ENCODE data around the gene OR10AD1.
"Not testable (repeated sequence)": the region's sequence is repeated elsewhere in the genome, so short reads cannot be mapped to it uniquely, and the experiment has no call there.

Gene OR10AD1

DNA sequence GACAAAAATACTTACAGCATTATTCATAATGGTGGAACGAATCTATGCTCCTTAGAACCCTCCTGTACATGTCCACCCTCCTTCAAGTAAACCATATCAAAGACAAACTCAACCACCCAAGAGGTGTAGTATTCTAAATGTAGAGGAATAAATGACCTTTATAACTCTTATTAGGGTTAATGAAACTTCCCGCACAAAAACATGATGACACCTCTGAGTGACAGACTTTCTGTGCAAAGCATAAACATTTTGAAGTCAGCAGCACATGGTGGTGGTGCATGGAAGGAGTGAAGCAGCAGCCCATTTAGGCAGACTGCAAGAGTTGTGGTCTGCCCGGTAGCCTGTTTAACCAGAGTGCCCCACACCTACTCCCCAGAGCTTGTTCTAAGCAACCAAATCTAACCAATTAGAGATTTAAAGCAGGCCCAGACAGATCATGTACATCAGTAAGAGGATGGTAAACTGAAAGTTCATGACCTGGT is 45.2 kb downstream of the OR10AD1 start:
- no peak for DNase-seq

DNA sequence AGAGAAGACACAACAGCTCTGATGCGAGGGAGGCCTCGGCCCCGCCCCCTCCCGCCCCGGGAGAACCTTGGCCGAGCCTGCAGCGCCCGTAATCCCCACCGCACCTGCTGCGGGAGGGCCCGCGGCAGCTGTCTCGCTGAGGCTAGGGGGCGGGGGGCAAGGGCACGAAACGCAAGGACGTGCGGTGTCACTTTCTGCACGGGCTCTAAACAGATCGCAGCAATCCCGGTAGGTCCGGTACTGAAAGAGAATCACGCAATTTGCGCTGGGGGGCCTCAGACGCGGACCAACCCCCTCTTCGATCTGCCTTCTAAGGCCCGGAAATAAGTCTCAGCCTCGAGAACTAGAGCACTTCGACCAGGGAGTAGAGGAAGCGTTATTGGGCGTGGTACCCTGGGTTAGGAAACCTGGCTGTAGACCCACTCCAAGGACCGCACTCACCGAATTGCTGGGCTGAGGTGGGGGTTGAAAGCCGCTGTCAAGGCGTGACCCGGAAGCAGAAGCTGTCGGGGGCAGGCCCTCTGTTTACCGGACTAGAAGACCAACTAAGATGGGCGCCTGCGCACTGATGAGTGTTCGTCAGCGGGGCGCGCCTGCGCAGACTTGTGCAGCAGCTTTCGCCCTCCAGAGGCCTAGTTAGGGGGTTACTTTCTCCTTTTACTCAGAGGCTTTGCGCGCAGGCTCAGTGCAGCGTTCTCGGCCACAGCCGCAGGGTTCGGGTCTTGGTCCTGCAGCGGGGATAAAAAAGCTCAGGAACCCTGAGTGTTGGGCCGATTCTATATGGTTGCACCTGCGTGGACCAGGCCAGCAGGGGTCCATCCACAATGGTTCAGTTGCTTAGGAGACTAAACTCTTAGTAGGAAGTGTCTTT is 45.8 kb downstream of the OR10AD1 start, which contains the start of gene ASB8:
TSS of gene ASB8 (minus strand) at position 498 of the 871 bp plus-strand sequence. CDS start 4,019 bp downstream, outside the sequence.
- DNase-seq, result peak; percentile 96

DNA sequence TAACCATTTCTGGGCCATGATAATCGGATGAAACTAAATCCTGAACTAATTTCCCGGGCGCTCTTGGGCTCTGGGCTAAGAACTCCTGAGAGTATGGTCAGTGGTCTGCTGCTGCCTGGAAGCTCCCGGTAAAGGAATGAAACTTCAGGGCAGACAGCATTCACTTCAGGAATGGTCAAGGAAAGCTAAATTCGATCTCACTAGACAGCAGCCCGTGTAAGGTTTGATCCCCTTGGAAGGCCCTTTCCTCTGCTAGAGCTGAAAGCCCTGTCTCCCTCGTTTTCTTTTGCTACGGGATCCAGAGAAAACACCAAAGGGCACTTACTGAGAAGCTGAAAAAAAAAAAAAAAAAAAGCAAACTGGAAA is 46.5 kb downstream of the OR10AD1 start:
- no peak for DNase-seq

DNA sequence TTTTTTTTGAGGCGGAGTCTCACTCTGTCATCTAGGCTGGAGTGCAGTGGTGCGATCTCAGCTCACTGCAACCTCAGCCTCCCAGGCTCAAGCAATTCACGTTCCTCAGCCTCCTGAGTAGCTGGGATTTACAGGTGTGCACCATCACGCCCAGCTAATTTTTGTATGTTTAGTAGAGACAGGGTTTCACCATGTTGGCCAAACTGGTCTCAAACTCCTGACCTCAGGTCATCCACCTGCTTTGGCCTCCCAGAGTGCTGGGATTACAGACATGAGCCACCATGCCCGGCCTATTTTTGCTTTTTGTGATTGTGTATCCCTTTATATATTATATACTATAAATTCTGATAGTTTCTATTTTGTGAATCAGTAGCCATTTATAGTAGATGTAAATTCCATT is 47.3 kb downstream of the OR10AD1 start:
- not testable (repeated sequence) for DNase-seq

Measured in NCI-H446 treated with DMSO at 0.1 percent for 48 hours (cell line).